ENCODE data around the gene SKAP1. TPM values are rescaled to one million over a fixed set of nuclear protein-coding genes. Genes with fewer than 3 reads are reported as not detected.

The SKAP1 gene
- total RNA-seq, 1 donor from 2014 or later = 0.69 TPM

DNA sequence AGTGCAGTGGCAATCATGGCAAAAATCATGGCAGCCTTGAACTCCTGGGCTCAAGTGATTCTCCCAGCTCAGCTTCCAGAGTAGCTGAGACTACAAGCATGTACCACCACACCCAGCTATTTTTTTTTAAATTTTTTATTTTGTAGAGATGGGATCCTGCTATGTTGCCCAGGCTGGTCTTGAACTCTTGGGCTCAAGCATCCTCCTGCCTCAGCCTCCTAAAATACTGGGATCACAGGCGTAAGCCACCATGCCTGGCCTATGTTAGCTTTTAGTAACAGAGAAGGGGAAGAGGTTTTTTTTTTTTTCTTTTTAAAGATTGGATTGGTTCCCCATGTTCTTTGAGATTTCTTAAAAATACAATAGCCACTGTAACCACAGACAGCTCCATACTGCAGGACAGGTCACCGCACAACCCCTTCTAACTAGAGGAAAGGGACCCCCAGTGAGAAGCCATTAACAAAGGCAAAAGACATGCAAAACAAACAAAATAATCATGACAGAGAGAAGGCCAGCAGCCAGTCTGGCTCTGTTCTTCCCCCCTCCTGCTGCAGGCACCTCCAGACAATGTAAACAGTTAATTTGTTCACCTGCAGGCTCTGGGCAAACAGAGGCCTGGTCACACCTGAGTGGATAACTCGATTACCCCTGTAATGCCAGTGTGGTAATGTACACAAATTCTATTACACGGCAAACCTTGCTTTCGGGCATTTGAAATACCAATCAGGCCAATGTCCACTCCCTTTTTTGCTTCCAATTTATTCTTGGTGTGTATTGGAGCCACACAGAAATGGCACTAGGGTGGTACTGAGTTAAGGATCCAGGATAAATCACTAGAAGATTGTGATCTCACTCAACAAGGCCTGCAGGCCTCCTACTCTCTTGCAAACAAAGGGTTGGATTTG is 269.6 kb downstream of the SKAP1 start:
- no peaks in the 10 kb centered on the region for H3K9me3 Mint-ChIP-seq (ENCODE audit: low read depth)

DNA sequence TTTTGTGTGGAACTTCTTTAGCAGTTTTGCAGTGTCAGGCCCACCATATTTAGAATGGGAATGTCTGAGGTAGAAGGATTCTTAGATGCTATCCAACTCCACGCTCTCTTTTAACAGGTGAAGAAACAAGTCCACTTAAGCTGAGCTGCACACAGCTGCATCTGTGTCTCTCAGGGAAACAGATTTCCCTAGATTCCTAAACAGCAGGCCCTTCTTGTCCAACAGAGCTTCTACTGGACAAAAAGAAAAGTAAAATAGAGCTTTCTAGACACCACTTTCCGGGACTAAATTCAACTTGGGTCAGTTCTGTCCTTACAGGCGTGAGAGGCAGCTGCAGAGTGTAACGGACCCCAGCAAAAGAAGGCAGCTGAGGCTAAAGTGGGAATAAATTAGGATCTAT is 270.8 kb downstream of the SKAP1 start:
- Mint-ChIP-seq H3K27me3 (peaks cover 11% of the 10 kb centered on the region), H3K27ac (peak overlapping the region; percentile 20), H3K36me3 (ENCODE audit: insufficient read depth) (no peaks in the 10 kb centered on the region), H3K9me3 (ENCODE audit: low read depth) (no peaks in the 10 kb centered on the region), H3K4me1 (ENCODE audit: low read depth) (peaks cover 45% of the 10 kb centered on the region), H3K4me3 (ENCODE audit: low read depth) (no peak overlapping the region)
- TF ChIP-seq, protein P1, sequence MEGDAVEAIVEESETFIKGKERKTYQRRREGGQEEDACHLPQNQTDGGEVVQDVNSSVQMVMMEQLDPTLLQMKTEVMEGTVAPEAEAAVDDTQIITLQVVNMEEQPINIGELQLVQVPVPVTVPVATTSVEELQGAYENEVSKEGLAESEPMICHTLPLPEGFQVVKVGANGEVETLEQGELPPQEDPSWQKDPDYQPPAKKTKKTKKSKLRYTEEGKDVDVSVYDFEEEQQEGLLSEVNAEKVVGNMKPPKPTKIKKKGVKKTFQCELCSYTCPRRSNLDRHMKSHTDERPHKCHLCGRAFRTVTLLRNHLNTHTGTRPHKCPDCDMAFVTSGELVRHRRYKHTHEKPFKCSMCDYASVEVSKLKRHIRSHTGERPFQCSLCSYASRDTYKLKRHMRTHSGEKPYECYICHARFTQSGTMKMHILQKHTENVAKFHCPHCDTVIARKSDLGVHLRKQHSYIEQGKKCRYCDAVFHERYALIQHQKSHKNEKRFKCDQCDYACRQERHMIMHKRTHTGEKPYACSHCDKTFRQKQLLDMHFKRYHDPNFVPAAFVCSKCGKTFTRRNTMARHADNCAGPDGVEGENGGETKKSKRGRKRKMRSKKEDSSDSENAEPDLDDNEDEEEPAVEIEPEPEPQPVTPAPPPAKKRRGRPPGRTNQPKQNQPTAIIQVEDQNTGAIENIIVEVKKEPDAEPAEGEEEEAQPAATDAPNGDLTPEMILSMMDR (IDR thresholded peaks at IDR 0.05; ENCODE audit: unreplicated experiment) = no peak
- no peak for DNase-seq (ENCODE audit: low spot score, unreplicated experiment)

More for the DNA sequence above, 269.6 kb downstream of the SKAP1 start:
- Mint-ChIP-seq H3K27me3 (peaks cover 11% of the 10 kb centered on the region), H3K36me3 (ENCODE audit: insufficient read depth) (no peaks in the 10 kb centered on the region), H3K27ac (peak overlapping the region; percentile 69), H3K4me1 (ENCODE audit: low read depth) (peaks cover 49% of the 10 kb centered on the region), H3K4me3 (ENCODE audit: low read depth) (peak overlapping the region; percentile 6)
- DNase-seq (ENCODE audit: low spot score, unreplicated experiment) = peak; percentile 24
- TF ChIP-seq, protein P1 (IDR thresholded peaks at IDR 0.05; ENCODE audit: unreplicated experiment) = no peak

DNA sequence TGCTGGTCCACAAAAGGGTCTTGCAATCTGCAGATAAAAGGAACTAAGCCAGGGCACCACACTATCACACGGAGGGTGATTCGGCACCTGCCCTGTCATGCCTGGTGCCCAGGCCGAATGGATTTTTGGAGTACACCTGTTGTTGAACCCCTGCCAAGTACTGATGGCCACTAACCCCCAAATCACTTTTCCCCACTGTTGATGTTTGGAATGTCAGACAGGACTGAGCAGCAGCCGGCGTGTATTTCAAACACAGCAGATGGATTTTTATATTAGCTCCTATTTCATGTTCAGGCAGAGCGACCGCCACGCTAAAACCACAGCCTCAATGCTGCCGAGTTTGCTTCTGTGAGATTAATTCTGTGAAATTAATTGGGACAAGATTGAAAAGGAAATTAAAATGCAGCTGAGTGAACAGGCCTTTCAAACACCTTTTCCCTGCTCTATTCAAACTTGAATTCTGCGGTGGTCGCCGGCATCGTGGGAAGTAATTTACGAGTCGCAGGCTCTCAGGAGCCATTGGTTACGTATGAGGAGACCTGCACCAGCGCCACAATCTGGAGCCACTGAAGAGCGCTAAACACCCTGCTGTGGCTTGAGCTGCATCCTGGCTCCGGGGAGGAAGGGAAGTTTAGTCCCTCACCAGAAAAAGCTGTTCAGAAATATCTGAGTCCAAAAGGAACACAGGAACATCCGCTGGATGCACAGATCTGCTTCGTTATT is 274.0 kb downstream of the SKAP1 start:
- Mint-ChIP-seq H3K4me3 (ENCODE audit: low read depth) (no peak overlapping the region), H3K27me3 (peaks cover 26% of the 10 kb centered on the region), H3K27ac (peak overlapping the region; percentile 37), H3K36me3 (ENCODE audit: insufficient read depth) (no peaks in the 10 kb centered on the region), H3K9me3 (ENCODE audit: low read depth) (no peaks in the 10 kb centered on the region), H3K4me1 (ENCODE audit: low read depth) (peaks cover 29% of the 10 kb centered on the region)
- DNase-seq (ENCODE audit: low spot score, unreplicated experiment) = no peak
- TF ChIP-seq, protein P1 (IDR thresholded peaks at IDR 0.05; ENCODE audit: unreplicated experiment) = no peak

DNA sequence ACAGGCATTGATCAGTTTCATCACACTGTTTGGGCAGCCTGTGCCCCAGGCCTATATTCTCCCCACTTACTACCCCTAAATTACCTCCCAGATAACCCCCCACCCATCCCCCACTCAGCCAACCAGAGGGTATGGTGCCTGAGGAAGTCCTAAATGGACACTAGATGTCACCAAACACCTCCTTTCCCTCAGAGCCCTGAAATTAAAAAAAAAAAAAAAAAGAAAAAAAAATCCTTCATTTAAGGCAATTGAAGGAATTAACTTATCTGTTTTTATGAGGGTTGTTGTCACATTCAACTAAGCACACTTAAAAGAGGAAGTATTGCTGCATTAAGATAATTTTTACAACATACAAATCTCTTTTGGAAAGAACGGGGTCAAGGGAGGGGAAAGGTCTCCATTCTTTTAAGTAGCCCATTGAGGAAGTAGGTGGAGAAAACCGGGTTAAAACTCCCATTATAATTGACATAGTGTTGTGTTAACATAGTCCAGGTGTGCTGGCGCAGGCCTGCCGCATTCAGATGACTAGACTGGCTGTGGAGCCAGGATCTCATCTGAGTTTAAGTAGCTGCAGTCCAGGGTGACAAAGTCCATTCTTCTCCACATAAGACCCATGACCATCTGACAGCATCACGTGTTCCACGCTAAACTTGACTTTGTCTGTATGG is 276.2 kb downstream of the SKAP1 start:
- peaks cover 14% of the 10 kb centered on the region for H3K4me1 Mint-ChIP-seq (ENCODE audit: low read depth)
- TF ChIP-seq, protein P1 (IDR thresholded peaks at IDR 0.05; ENCODE audit: unreplicated experiment) = peak; percentile 64
- DNase-seq (ENCODE audit: low spot score, unreplicated experiment) = peak; percentile 20
- peaks cover 36% of the 10 kb centered on the region for H3K27me3 Mint-ChIP-seq
- H3K27ac Mint-ChIP-seq = no peak overlapping the region
- H3K4me3 Mint-ChIP-seq (ENCODE audit: low read depth) = no peak overlapping the region
- H3K9me3 Mint-ChIP-seq (ENCODE audit: low read depth) = no peaks in the 10 kb centered on the region
- no peaks in the 10 kb centered on the region for H3K36me3 Mint-ChIP-seq (ENCODE audit: insufficient read depth)

DNA sequence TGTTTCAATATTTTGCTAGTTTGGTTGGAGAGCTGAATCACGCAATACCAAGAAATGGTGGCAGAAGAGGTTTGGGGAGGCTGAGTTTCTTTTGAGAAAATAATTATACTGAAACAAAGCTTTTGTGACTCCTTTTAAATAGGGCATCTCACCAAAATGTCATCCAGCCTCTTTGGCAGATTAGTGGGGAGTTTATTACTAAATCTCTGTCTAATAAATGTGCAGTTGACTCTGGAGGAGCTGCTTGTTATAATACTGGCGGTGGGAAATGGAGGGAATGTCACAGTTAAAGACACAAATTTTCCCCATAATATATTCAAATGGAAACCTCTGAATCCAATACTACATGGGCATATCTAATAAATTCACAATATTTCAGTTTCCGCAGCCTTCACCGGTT is 277.7 kb downstream of the SKAP1 start:
- H3K9me3 Mint-ChIP-seq (ENCODE audit: low read depth) = no peaks in the 10 kb centered on the region
- DNase-seq (ENCODE audit: low spot score, unreplicated experiment) = no peak
- TF ChIP-seq, protein P1 (IDR thresholded peaks at IDR 0.05; ENCODE audit: unreplicated experiment) = no peak
- peaks cover 46% of the 10 kb centered on the region for H3K27me3 Mint-ChIP-seq
- H3K4me3 Mint-ChIP-seq (ENCODE audit: low read depth) = no peak overlapping the region
- no peaks in the 10 kb centered on the region for H3K36me3 Mint-ChIP-seq (ENCODE audit: insufficient read depth)
- peaks cover 20% of the 10 kb centered on the region for H3K4me1 Mint-ChIP-seq (ENCODE audit: low read depth)
- H3K27ac Mint-ChIP-seq = no peak overlapping the region

Data from progenitor cell of endocrine pancreas (in vitro differentiated cells).